Activated CD4-positive, alpha-beta T cell treated with anti-CD3 and anti-CD28 coated beads for 24 hours (primary cell): ENCODE results near the gene PRRT4.

Source experiments
- DNase-seq, 2 donors: peaks; one replicate each; pipeline ENCODE4 v3.0.0-alpha.2; 2020; ENCODE audit warnings: low read depth in 2 of 2

The PRRT4 gene

GRCh38 chr7:128344431-128344774, 17.1 kb downstream of the PRRT4 start:
- no peak for DNase-seq

GRCh38 chr7:128343554-128344430, 17.7 kb downstream of the PRRT4 start, which contains the start of gene RBM28:
Gene RBM28, minus strand, starts transcription at chr7:128343908. Its CDS starts 115 bp downstream, at chr7:128343793.
- DNase-seq = peak; percentile 65 to 72

- no peak for DNase-seq
These were observed 19.8 kb downstream of the PRRT4 start for GRCh38 chr7:128341733-128342132.

GRCh38 chr7:128335730-128336129, 25.8 kb downstream of the PRRT4 start:
- no peak for DNase-seq

- no peak for DNase-seq
These were observed 37.2 kb downstream of the PRRT4 start for GRCh38 chr7:128324368-128324680.

- no peak for DNase-seq
These were observed 37.8 kb downstream of the PRRT4 start for GRCh38 chr7:128323459-128324367.

GRCh38 chr7:128323040-128323439, 38.5 kb downstream of the PRRT4 start:
- DNase-seq = no peak

- no peak for DNase-seq
These were observed 39.3 kb downstream of the PRRT4 start for GRCh38 chr7:128322040-128322643.

- no peak for DNase-seq
These were observed 40.5 kb downstream of the PRRT4 start for GRCh38 chr7:128321044-128321422.

- no peak for DNase-seq
These were observed 42.8 kb downstream of the PRRT4 start for GRCh38 chr7:128318691-128319090.

- DNase-seq = no peak
These were observed 50.5 kb downstream of the PRRT4 start for GRCh38 chr7:128311013-128311412.

GRCh38 chr7:128310499-128310898, 51.0 kb downstream of the PRRT4 start:
- DNase-seq = no peak

- no peak for DNase-seq
These were observed 51.5 kb downstream of the PRRT4 start for GRCh38 chr7:128309976-128310375.

GRCh38 chr7:128309124-128309523, 52.4 kb downstream of the PRRT4 start:
- no peak for DNase-seq

GRCh38 chr7:128307061-128307460, 54.4 kb downstream of the PRRT4 start:
- DNase-seq = no peak

- DNase-seq = no peak
These were observed 57.3 kb downstream of the PRRT4 start for GRCh38 chr7:128304212-128304611.

- DNase-seq = no peak
These were observed 57.8 kb downstream of the PRRT4 start for GRCh38 chr7:128303643-128304042.

- DNase-seq = no peak
These were observed 58.4 kb downstream of the PRRT4 start for GRCh38 chr7:128303133-128303532.

GRCh38 chr7:128302139-128302538, 59.4 kb downstream of the PRRT4 start:
- DNase-seq = no peak
